K562 (cell line): ENCODE data around the gene TJAP1. TPM values are rescaled to one million over a fixed set of nuclear protein-coding genes. Genes with fewer than 3 reads are reported as not detected.
A peak's percentile ranks its signal among the peaks of the same experiment; 100 is the strongest.

Source experiments
- ATAC-seq: fragments of 200-7000 bp; cut with Tn5 transposase; 3 replicates; pipeline ENCODE4 v1.9.1; 2020; ENCODE audit warnings: moderate library complexity
- BruUV-seq: library from RNA; stranded (reverse); fragments of 400-500 nt; replicated peaks from 2 replicates; lab custom pipeline; 2021; lab: Mats Ljungman, UMichigan
- CTCF ChIA-PET: fragments of 300-600 bp; formaldehyde crosslinking; extraction: SDS; loops from one replicate; lab custom pipeline; 2021; ENCODE audit warnings: low intra/inter-chr PET ratio; lab: Yijun Ruan, JAX
- POLR2A ChIA-PET: fragments of 300-600, 350-650 bp; sonication (Branson Sonifier 250); formaldehyde crosslinking; extraction: SDS; loops from one replicate; lab custom pipeline; 2021; ENCODE audit warnings: antibody characterized with exemption, inconsistent platforms; lab: Yijun Ruan, JAX
- DNase-seq, 4 experiments: peaks; one replicate each; pipeline versions ENCODE4 v3.0.0 to v3.0.0-alpha.2; 2011 to 2018; ENCODE audit warnings: low spot score in 3 of 4, mixed read lengths in 3 of 4; ENCODE audit errors: extremely low read depth in 1 of 4
- FAIRE-seq: peaks from 2 replicates; lab custom pipeline; 2011; peaks lifted over from hg19 to GRCh38; lab: Jason Lieb, UNC
- H2AFZ ChIP-seq: 2 replicates; pipeline ENCODE4 v1.6.0; 2011; ENCODE audit warnings: low read depth, low read length, control low read depth, inconsistent platforms
- H3K27ac ChIP-seq: fragments of 200-600 bp; 3 replicates; pipeline ENCODE4 v1.8.0; 2011; ENCODE audit warnings: low read depth, mild to moderate bottlenecking, control low read depth, inconsistent platforms, low read length, moderate library complexity, mixed read lengths; ENCODE audit errors: extremely low read depth
- H3K27me3 ChIP-seq, 2 experiments: fragments of 300-600 bp in 1 of 2; 2 replicates in 1 of 2; 3 replicates in 1 of 2; pipeline versions ENCODE4 v1.6.0 to v1.8.0; 2011; ENCODE audit warnings: inconsistent platforms in 2 of 2, low read length in 2 of 2, mild to moderate bottlenecking in 1 of 2, mixed read lengths in 1 of 2, moderate library complexity in 1 of 2; ENCODE audit not compliant: control insufficient read depth in 2 of 2, insufficient read depth in 2 of 2
- H3K36me3 ChIP-seq: fragments of 300-600 bp; 3 replicates; pipeline ENCODE4 v1.8.0; 2011; ENCODE audit warnings: mild to moderate bottlenecking, low read length, inconsistent platforms; ENCODE audit not compliant: control insufficient read depth, insufficient read depth
- H3K4me1 ChIP-seq, 2 experiments: fragments of 200-600 bp in 1 of 2; replicated peaks in 1 of 2; 2 replicates in 1 of 2; 3 replicates in 1 of 2; pipeline versions ENCODE4 v1.5.1 to v1.8.0; 2011; ENCODE audit warnings: inconsistent platforms in 2 of 2, low read length in 2 of 2, mild to moderate bottlenecking in 1 of 2, mixed read lengths in 1 of 2, moderate library complexity in 1 of 2; ENCODE audit not compliant: control insufficient read depth in 2 of 2, insufficient read depth in 2 of 2
- H3K4me2 ChIP-seq: 2 replicates; pipeline ENCODE4 v1.6.1; 2011; ENCODE audit warnings: low read length, control low read depth, inconsistent platforms, mixed read lengths; ENCODE audit not compliant: insufficient read depth
- H3K4me3 ChIP-seq: fragments of 200-600 bp; sonication (generic), shearing (Covaris generic); 2 replicates; pipeline ENCODE4 v1.5.1; 2016; ENCODE audit warnings: control low read depth, inconsistent platforms
- H3K79me2 ChIP-seq: fragments of 200-600 bp; 3 replicates; pipeline ENCODE4 v1.8.0; 2011; ENCODE audit warnings: low read length, inconsistent platforms; ENCODE audit not compliant: control insufficient read depth, insufficient read depth
- H3K9ac ChIP-seq, 2 experiments: 2 replicates each; pipeline versions ENCODE4 v1.6.0 to v1.6.1; 2011; ENCODE audit warnings: low read depth in 2 of 2, low read length in 2 of 2, control low read depth in 1 of 2, inconsistent platforms in 1 of 2, mild to moderate bottlenecking in 1 of 2, mixed read lengths in 1 of 2; ENCODE audit not compliant: insufficient read depth in 1 of 2
- H3K9me1 ChIP-seq: one replicate; pipeline ENCODE4 v1.6.0; 2011; ENCODE audit warnings: inconsistent platforms, mild to moderate bottlenecking, low read length, moderate library complexity; ENCODE audit not compliant: control insufficient read depth, insufficient read depth
- H3K9me3 ChIP-seq: replicated peaks from 2 replicates; pipeline ENCODE4 v1.5.1; 2011; ENCODE audit warnings: low read depth, low read length, inconsistent platforms; ENCODE audit not compliant: control insufficient read depth, insufficient read depth
- H4K20me1 ChIP-seq: replicated peaks from 2 replicates; pipeline ENCODE4 v1.6.1; 2011; ENCODE audit warnings: low read length, inconsistent platforms, mixed read lengths; ENCODE audit not compliant: control insufficient read depth, insufficient read depth
- MYNN ChIP-seq, 2 experiments: sonication (generic); formaldehyde crosslinking in 1 of 2; IDR thresholded peaks; 2 replicates each; pipeline versions ENCODE4 v1.5.0 to v1.6.1; 2016 to 2020; ENCODE audit warnings: antibody characterized with exemption in 1 of 2, missing genetic modification reagents in 1 of 2
- RBM34 ChIP-seq: fragments of 200-400 bp; formaldehyde crosslinking; IDR thresholded peaks from 2 replicates; pipeline ENCODE4 v1.6.1; 2018; ENCODE audit warnings: low read length, borderline replicate concordance; ENCODE audit not compliant: insufficient read depth
- TRIM28 ChIP-seq: fragments of 450-650 bp; IDR thresholded peaks from 2 replicates; pipeline ENCODE4 v1.6.1; 2017
- ZNF134 ChIP-seq: fragments of 250-450 bp; sonication (Bioruptor Pico); conservative IDR thresholded peaks from 2 replicates; pipeline ENCODE4 v1.4.0; 2020
- ZNF512 ChIP-seq: IDR thresholded peaks from 2 replicates; pipeline ENCODE4 v1.6.1; 2016; ENCODE audit warnings: missing genetic modification characterization, missing compliant biosample characterization
- WGBS: fragments of 100-300 bp; shearing (Covaris generic); methylation state at CpG from one replicate; pipeline ENCODE4 v1.1.6; 2016; ENCODE audit warnings: low coverage, mixed read lengths; ENCODE audit not compliant: insufficient coverage; ENCODE audit errors: missing lambda C conversion rate; 5-methylcytosine and 5-hydroxymethylcytosine counted together
- in situ Hi-C: fragments of 300-500 bp; cut with MboI; formaldehyde crosslinking; loops from 4 replicates; pipeline ENCODE4 v1.15.0; 2018; ENCODE audit warnings: inconsistent platforms, mixed read lengths
- intact Hi-C: fragments of 100-400 bp; cut with micrococcal nuclease; formaldehyde crosslinking; loops from 2 replicates; pipeline ENCODE4 v1.14.2; 2022
- polyA plus RNA-seq, 8 experiments: library from polyadenylated mRNA; depleted of rRNA in 4 of 8; stranded (reverse) in 5 of 8; unstranded in 3 of 8; fragments of >200 nt; fragmentation: Nextera tagmentation in 2 of 8; fragmentation: Illumina TruSeq in 1 of 8; extraction: Ambion mirVana in 2 of 8; extraction: Trizol in 1 of 8; gene quantifications; 2 replicates each; pipeline versions ENCODE4 v1.2.1 to v1.2.3, GENCODE V29; 2011 to 2014; ENCODE audit warnings: inconsistent platforms in 1 of 8, missing spikeins in 1 of 8
- total RNA-seq, 7 experiments: library from RNA; depleted of rRNA in 6 of 7; stranded (reverse); fragments of >200 nt in 6 of 7; fragmentation: Illumina TruSeq in 2 of 7; extraction: Trizol in 2 of 7; gene quantifications; 2 replicates each; pipeline versions ENCODE4 v1.2.1 to v1.2.3, GENCODE V29; 2011 to 2021; ENCODE audit warnings: low replicate concordance in 1 of 7
- TF ChIP-seq, protein P1 (sequence below), 2 experiments: fragments of 200-800 bp in 1 of 2; sonication (Bioruptor generic) in 1 of 2; sonication (generic) in 1 of 2; formaldehyde crosslinking in 1 of 2; IDR thresholded peaks in 1 of 2; conservative IDR thresholded peaks in 1 of 2; 2 replicates each; pipeline versions ENCODE4 v1.5.0 to v1.6.1; 2016 to 2020; ENCODE audit warnings: missing compliant biosample characterization in 1 of 2, missing genetic modification characterization in 1 of 2, missing genetic modification reagents in 1 of 2

Gene TJAP1
- total and polyA plus RNA-seq, 9 of the 15 experiments (the other 6 are each of a cell fraction or from before 2014, with no cell fraction given) = 0.06 to 35.8 (median 16.2) TPM

GRCh38 chr6:43460032-43460431, 17.3 kb upstream of the TJAP1 start:
- no peaks in the 10 kb centered on the region for H3K79me2 ChIP-seq
- TF ChIP-seq TRIM28 = no peak
- TF ChIP-seq MYNN (IDR thresholded peaks at IDR 0.05) = no peak
- TF ChIP-seq MYNN (CRISPR knock-in tag; IDR thresholded peaks at IDR 0.05) = no peak
- no peak for TF ChIP-seq ZNF512 (tag)
- no peak for TF ChIP-seq RBM34
- TF ChIP-seq ZNF134 (CRISPR knock-in tag) = no peak
- TF ChIP-seq, protein P1, sequence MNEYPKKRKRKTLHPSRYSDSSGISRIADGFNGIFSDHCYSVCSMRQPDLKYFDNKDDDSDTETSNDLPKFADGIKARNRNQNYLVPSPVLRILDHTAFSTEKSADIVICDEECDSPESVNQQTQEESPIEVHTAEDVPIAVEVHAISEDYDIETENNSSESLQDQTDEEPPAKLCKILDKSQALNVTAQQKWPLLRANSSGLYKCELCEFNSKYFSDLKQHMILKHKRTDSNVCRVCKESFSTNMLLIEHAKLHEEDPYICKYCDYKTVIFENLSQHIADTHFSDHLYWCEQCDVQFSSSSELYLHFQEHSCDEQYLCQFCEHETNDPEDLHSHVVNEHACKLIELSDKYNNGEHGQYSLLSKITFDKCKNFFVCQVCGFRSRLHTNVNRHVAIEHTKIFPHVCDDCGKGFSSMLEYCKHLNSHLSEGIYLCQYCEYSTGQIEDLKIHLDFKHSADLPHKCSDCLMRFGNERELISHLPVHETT (CRISPR knock-in tag; conservative IDR thresholded peaks at IDR 0.05 in 1 of 2, IDR thresholded peaks at IDR 0.05 in 1 of 2) = no peak
- TF ChIP-seq, all 486 proteins: peak for 0
- 0 out of 2 replicates have a peak, but pooled peaks cover 6% of the 10 kb centered on the region for H3K9me3 ChIP-seq
- H3K36me3 ChIP-seq = no peaks in the 10 kb centered on the region
- no peak overlapping the region for H3K4me2 ChIP-seq
- H3K4me1 ChIP-seq = peaks cover 0 to 8% of the 10 kb centered on the region in 2 experiments; a peak in 3 of 5 replicates
- in situ Hi-C loops (no loop called here), intact Hi-C loops (no loop called here)
- FAIRE-seq = peak; percentile 40
- no peak overlapping the region for H3K27ac ChIP-seq
- ChIA-PET POLR2A (interaction anchor here (0.5 to 1.5 kb wide), 7 partner anchors 9 to 240 kb away, joined by 3 to 4 read pairs (median 4); partner anchors contain the start of genes POLR1C and YIPF3), CTCF (interaction anchor here (0.9 kb wide), 1 partner anchor 13 kb away, joined by 3 read pairs; no protein-coding TSS in a partner anchor)
- H3K27me3 ChIP-seq = peaks cover 11 to 15% of the 10 kb centered on the region in 2 experiments; a peak in 3 of 5 replicates
- H2AFZ ChIP-seq = no peak overlapping the region
- ATAC-seq = no peak
- no peak overlapping the region for H3K9ac ChIP-seq
- H4K20me1 ChIP-seq = no peaks in the 10 kb centered on the region
- H3K9me1 ChIP-seq = no peaks in the 10 kb centered on the region
- BruUV-seq = no TSS peak
- H3K4me3 ChIP-seq = no peak overlapping the region
- WGBS = 2% methylated on average over 4 of the region's 4 CpGs
- DNase-seq = no peak
